PFSK-1 (cell line): ENCODE data around the gene C10orf95.

Experiments used
- FOXP2 ChIP-seq: optimal IDR thresholded peaks from 2 replicates; pipeline ENCODE3; 2011; ENCODE audit warnings: borderline replicate concordance, control low read depth, inconsistent platforms; ENCODE audit not compliant: insufficient read depth; ENCODE audit errors: extremely low read length, extremely low read depth
- POLR2AphosphoS5 ChIP-seq: IDR thresholded peaks from 2 replicates; pipeline ENCODE4 v1.6.1; 2012; ENCODE audit warnings: low read depth, mild to moderate bottlenecking, control low read depth, low read length, moderate library complexity
- REST ChIP-seq, 2 experiments: IDR thresholded peaks; 2 replicates each; pipeline versions ENCODE4 v1.6.1 to v1.8.0; 2011 to 2012; ENCODE audit warnings: low read depth in 2 of 2, low read length in 2 of 2, control low read depth in 1 of 2, inconsistent platforms in 1 of 2, mild to moderate bottlenecking in 1 of 2, moderate library complexity in 1 of 2; ENCODE audit not compliant: insufficient read depth in 1 of 2
- SIN3A ChIP-seq: IDR thresholded peaks from 2 replicates; pipeline ENCODE4 v1.6.1; 2012; ENCODE audit warnings: mild to moderate bottlenecking, low read length, moderate library complexity, borderline replicate concordance; ENCODE audit not compliant: insufficient read depth
- TAF1 ChIP-seq: IDR thresholded peaks from 2 replicates; pipeline ENCODE4 v1.6.1; 2012; ENCODE audit warnings: low read length, control low read depth, borderline replicate concordance; ENCODE audit not compliant: insufficient read depth

C10orf95 gene

GRCh38 chr10:102416695-102417094, 34.6 kb downstream of the C10orf95 start:
- TF ChIP-seq TAF1 = no peak
- TF ChIP-seq REST (IDR thresholded peaks at IDR 0.05; ENCODE audit: insufficient read depth in 1 of 2, low read depth in 2 of 2, low read length in 2 of 2) = no peak
- no peak for TF ChIP-seq FOXP2
- TF ChIP-seq POLR2AphosphoS5 = no peak
- no peak for TF ChIP-seq SIN3A

- no peak for TF ChIP-seq FOXP2
- no peak for TF ChIP-seq SIN3A
- no peak for TF ChIP-seq TAF1
- no peak for TF ChIP-seq POLR2AphosphoS5
- TF ChIP-seq REST (IDR thresholded peaks at IDR 0.05; ENCODE audit: insufficient read depth in 1 of 2, low read depth in 2 of 2, low read length in 2 of 2) = no peak
Observed at GRCh38 chr10:102416283-102416682, 35.1 kb downstream of the C10orf95 start.

- TF ChIP-seq REST (IDR thresholded peaks at IDR 0.05; ENCODE audit: insufficient read depth in 1 of 2, low read depth in 2 of 2, low read length in 2 of 2) = no peak
- no peak for TF ChIP-seq TAF1
- TF ChIP-seq POLR2AphosphoS5 = no peak
- TF ChIP-seq SIN3A = no peak
- TF ChIP-seq FOXP2 = no peak
Observed at GRCh38 chr10:102414749-102415148, 36.6 kb downstream of the C10orf95 start.

- no peak for TF ChIP-seq SIN3A
- TF ChIP-seq FOXP2 = no peak
- TF ChIP-seq POLR2AphosphoS5 = no peak
- TF ChIP-seq REST (IDR thresholded peaks at IDR 0.05; ENCODE audit: insufficient read depth in 1 of 2, low read depth in 2 of 2, low read length in 2 of 2) = no peak
Observed at GRCh38 chr10:102413806-102414561, 37.4 kb downstream of the C10orf95 start.
